ENCODE data around the gene PLEKHG7.

GRCh38 chr12:92810370-92810769 lies 107.6 kb downstream of the PLEKHG7 start:
- no peak for TF ChIP-seq CTCF (IDR thresholded peaks at IDR 0.05)
- TF ChIP-seq POLR2A (IDR thresholded peaks at IDR 0.05), result no peak

Data from esophagus squamous epithelium (tissue), 4 donors.